Effector CD8-positive, alpha-beta T cell (primary cell): ENCODE measurements around the gene SLC25A15.
A peak's percentile ranks its signal among the peaks of the same experiment; 100 is the strongest.

Source experiments
- DNase-seq: peaks from one replicate; lab custom pipeline; 2025; lab: John Stamatoyannopoulos, UW
- total RNA-seq, 4 experiments: gene quantifications; one replicate each; lab custom pipeline; 2026; lab: John Stamatoyannopoulos, UW

SLC25A15 gene
- total RNA-seq = 11.8 to 17.6 (median 15.9) reads per million in 4 experiments

- peak; percentile 56 for DNase-seq
These were observed at the start of gene SLC25A15 for GRCh38 chr13:40789275-40790153. Gene SLC25A15, plus strand, starts transcription at chr13:40789611. Its CDS starts 3,616 bp downstream, at chr13:40793227.

GRCh38 chr13:40749327-40749726 is 40.1 kb upstream of the SLC25A15 start:
- no peak for DNase-seq

GRCh38 chr13:40755082-40755700 is 34.2 kb upstream of the SLC25A15 start:
- DNase-seq = no peak

GRCh38 chr13:40756042-40756441 is 33.4 kb upstream of the SLC25A15 start:
- no peak for DNase-seq

GRCh38 chr13:40758811-40759210 is 30.6 kb upstream of the SLC25A15 start:
- DNase-seq = no peak

- DNase-seq = no peak
These were observed 26.6 kb upstream of the SLC25A15 start for GRCh38 chr13:40762849-40763248.

- no peak for DNase-seq
These were observed 24.6 kb upstream of the SLC25A15 start for GRCh38 chr13:40764587-40765403.

GRCh38 chr13:40765602-40766001 is 23.8 kb upstream of the SLC25A15 start:
- no peak for DNase-seq

- no peak for DNase-seq
These were observed 19.4 kb upstream of the SLC25A15 start for GRCh38 chr13:40769970-40770369.

GRCh38 chr13:40770609-40770933 is 18.8 kb upstream of the SLC25A15 start:
- DNase-seq = no peak

GRCh38 chr13:40770934-40771618 is 18.3 kb upstream of the SLC25A15 start, which contains the start of gene MRPS31:
Gene MRPS31, minus strand, starts transcription at chr13:40771190. Its CDS starts 54 bp downstream, at chr13:40771136.
- DNase-seq = peak; percentile 89

GRCh38 chr13:40772765-40773473 is 16.5 kb upstream of the SLC25A15 start:
- no peak for DNase-seq

- no peak for DNase-seq
These were observed 14.7 kb upstream of the SLC25A15 start for GRCh38 chr13:40774672-40775071.

GRCh38 chr13:40776232-40776631 is 13.2 kb upstream of the SLC25A15 start:
- no peak for DNase-seq

- peak; percentile 24 for DNase-seq
These were observed 12.7 kb upstream of the SLC25A15 start for GRCh38 chr13:40776681-40777165.

GRCh38 chr13:40777166-40777808 is 12.1 kb upstream of the SLC25A15 start:
- DNase-seq = no peak

- DNase-seq = no peak
These were observed 11.6 kb upstream of the SLC25A15 start for GRCh38 chr13:40777809-40778175.

GRCh38 chr13:40779049-40779448 is 10.4 kb upstream of the SLC25A15 start:
- DNase-seq = no peak

- DNase-seq = no peak
These were observed 9.6 kb upstream of the SLC25A15 start for GRCh38 chr13:40779796-40780285.

- no peak for DNase-seq
These were observed 8.5 kb upstream of the SLC25A15 start for GRCh38 chr13:40780822-40781401.
